ENCODE data around the gene PCYT1B. TPM values are rescaled to one million over a fixed set of nuclear protein-coding genes. Genes with fewer than 3 reads are reported as not detected.

PCYT1B gene
- polyA plus RNA-seq, 3 donors, result 0.15 TPM; not detected in 2

GRCh38 chrX:24692305-24692704 is 45.2 kb upstream of the PCYT1B start:
- H3K27ac Mint-ChIP-seq, result no peak overlapping the region
- peaks cover 0 to 2% (median 0%) of the 10 kb centered on the region in 7 donors for H3K9me3 Mint-ChIP-seq
- intact Hi-C loops (cut with micrococcal nuclease), result no loop called here

GRCh38 chrX:24684048-24684447 is 36.9 kb upstream of the PCYT1B start:
- H2AFZ ChIP-seq (ENCODE audit: insufficient read depth, low read depth, low read length, poor library complexity, severe bottlenecking), result no peak overlapping the region
- TF ChIP-seq CTCF (IDR thresholded peaks at IDR 0.05), result no peak
- DNase-seq, result no peak
- H4K20me1 ChIP-seq (ENCODE audit: insufficient read depth, low read length), result no peaks in the 10 kb centered on the region
- no peaks in the 10 kb centered on the region for H3K36me3 ChIP-seq (replicated peaks in 1 of 2; ENCODE audit: control insufficient read depth in 1 of 2, insufficient read depth in 2 of 2, low read length in 2 of 2)
- Mint-ChIP-seq H3K27ac (no peak overlapping the region), H3K36me3 (no peaks in the 10 kb centered on the region), H3K4me1 (no peaks in the 10 kb centered on the region), H3K9me3 (peaks cover 0 to 3% (median 1%) of the 10 kb centered on the region in 7 donors), H3K27me3 (ENCODE audit: low read depth in 3 of 3) (peaks cover 7 to 15% (median 8%) of the 10 kb centered on the region in 3 donors), H3K4me3 (no peak overlapping the region)
- H3K27ac ChIP-seq (ENCODE audit: low read depth in 1 of 2, low read length in 2 of 2), result no peak overlapping the region
- intact Hi-C loops (cut with micrococcal nuclease), result no loop called here
- no peak overlapping the region for H3K4me3 ChIP-seq (replicated peaks in 1 of 3; ENCODE audit: low read depth in 2 of 3, low read length in 3 of 3)
- no peak overlapping the region for H3K4me2 ChIP-seq (replicated peaks; ENCODE audit: extremely low read depth, low read length, poor library complexity, severe bottlenecking)
- H3K79me2 ChIP-seq (ENCODE audit: insufficient read depth, low read length), result no peaks in the 10 kb centered on the region
- WGBS (ENCODE audit: insufficient coverage), result no CpG with 5 or more reads among the region's 2 CpGs
- no peaks in the 10 kb centered on the region for H3K4me1 ChIP-seq (ENCODE audit: control insufficient read depth in 1 of 2, insufficient read depth in 2 of 2, low read length in 2 of 2)
- no peak overlapping the region for H3K9ac ChIP-seq (ENCODE audit: insufficient read depth, low read length, poor library complexity, severe bottlenecking)
- H3K27me3 ChIP-seq (ENCODE audit: control insufficient read depth in 2 of 2, insufficient read depth in 2 of 2, low read length in 2 of 2), result no peaks in the 10 kb centered on the region
- no peaks in the 10 kb centered on the region for H3K9me3 ChIP-seq (replicated peaks in 1 of 2; ENCODE audit: control insufficient read depth in 1 of 2, insufficient read depth in 1 of 2, low read length in 2 of 2)

More at GRCh38 chrX:24692305-24692704, 45.2 kb upstream of the PCYT1B start:
- no peak overlapping the region for H3K4me2 ChIP-seq (replicated peaks; ENCODE audit: extremely low read depth, low read length, poor library complexity, severe bottlenecking)
- H4K20me1 ChIP-seq (ENCODE audit: insufficient read depth, low read length), result no peaks in the 10 kb centered on the region
- H3K4me1 ChIP-seq (ENCODE audit: control insufficient read depth in 1 of 2, insufficient read depth in 2 of 2, low read length in 2 of 2), result peaks cover 6 to 9% of the 10 kb centered on the region in 2 donors
- no peak overlapping the region for H3K9ac ChIP-seq (ENCODE audit: insufficient read depth, low read length, poor library complexity, severe bottlenecking)
- no peak for TF ChIP-seq CTCF (IDR thresholded peaks at IDR 0.05)
- no peak overlapping the region for H2AFZ ChIP-seq (ENCODE audit: insufficient read depth, low read depth, low read length, poor library complexity, severe bottlenecking)
- WGBS (ENCODE audit: insufficient coverage), result no CpG with 5 or more reads among the region's 4 CpGs
- Mint-ChIP-seq H3K4me3 (no peak overlapping the region), H3K4me1 (peaks cover 9% of the 10 kb centered on the region), H3K36me3 (no peaks in the 10 kb centered on the region), H3K27me3 (ENCODE audit: low read depth in 3 of 3) (peaks cover 0 to 4% (median 0%) of the 10 kb centered on the region in 3 donors)
- H3K36me3 ChIP-seq (replicated peaks in 1 of 2; ENCODE audit: control insufficient read depth in 1 of 2, insufficient read depth in 2 of 2, low read length in 2 of 2), result no peaks in the 10 kb centered on the region
- H3K27ac ChIP-seq (ENCODE audit: low read depth in 1 of 2, low read length in 2 of 2), result no peak overlapping the region
- DNase-seq, result no peak
- H3K27me3 ChIP-seq (ENCODE audit: control insufficient read depth in 2 of 2, insufficient read depth in 2 of 2, low read length in 2 of 2), result no peaks in the 10 kb centered on the region
- H3K79me2 ChIP-seq (ENCODE audit: insufficient read depth, low read length), result peaks cover 35% of the 10 kb centered on the region
- H3K4me3 ChIP-seq (replicated peaks in 1 of 3; ENCODE audit: low read depth in 2 of 3, low read length in 3 of 3), result no peak overlapping the region
- no peaks in the 10 kb centered on the region for H3K9me3 ChIP-seq (replicated peaks in 1 of 2; ENCODE audit: control insufficient read depth in 1 of 2, insufficient read depth in 1 of 2, low read length in 2 of 2)

All from CD14-positive monocyte (primary cell).